ENCODE data around the gene HOXC10. TPM values are rescaled to one million over a fixed set of nuclear protein-coding genes. Genes with fewer than 3 reads are reported as not detected.

HOXC10 gene
- total and polyA plus RNA-seq, 2 of the 8 experiments (the other 6 are each of a cell fraction or from before 2014, with no cell fraction given) = not detected

DNA sequence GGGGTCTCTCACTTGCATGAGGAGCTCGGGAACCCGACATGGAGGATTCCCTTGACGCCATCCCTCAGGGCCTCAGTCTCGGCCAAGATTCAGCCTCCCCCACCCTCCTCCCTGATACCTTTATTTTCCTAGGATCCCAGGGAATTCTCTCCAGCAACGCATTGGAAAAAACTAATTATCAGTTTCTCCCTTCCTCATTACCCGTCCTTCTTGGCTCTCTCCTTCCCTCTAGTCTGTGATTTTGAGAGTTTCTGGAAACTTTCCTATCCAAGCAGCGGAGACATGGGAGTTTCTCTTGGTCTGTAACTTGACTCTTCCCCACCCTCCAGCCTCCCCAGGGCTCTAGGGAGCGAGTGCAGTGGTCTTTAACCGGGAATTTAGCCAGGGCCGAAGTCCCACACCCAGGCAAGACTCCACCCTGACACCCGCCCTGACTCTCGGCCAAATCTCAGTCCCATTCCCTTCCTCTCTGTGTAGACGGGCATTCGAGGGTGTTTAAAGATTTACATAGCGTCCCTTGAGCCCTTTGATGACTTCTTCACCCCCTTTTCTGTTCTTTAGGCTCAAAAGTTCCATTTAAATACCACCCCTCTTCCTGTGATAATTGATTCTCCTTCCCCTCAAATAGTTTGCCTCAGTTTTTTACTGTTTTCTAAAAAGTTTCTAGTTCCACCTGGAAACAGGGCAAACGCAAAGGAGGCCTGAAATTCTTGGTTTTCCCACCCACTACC lies 54.6 kb downstream of the HOXC10 start:
- peaks cover 9 to 20% of the 10 kb centered on the region in 2 experiments for H4K20me1 ChIP-seq (replicated peaks in 1 of 2; ENCODE audit: control insufficient read depth in 1 of 2, insufficient read depth in 2 of 2, low read length in 2 of 2)
- no peak overlapping the region for H2AK5ac ChIP-seq (ENCODE audit: low read depth, low read length)
- no peak overlapping the region for H2BK20ac ChIP-seq (ENCODE audit: low read length)
- H3K79me2 ChIP-seq (ENCODE audit: control insufficient read depth in 1 of 2, insufficient read depth in 2 of 2, low read length in 2 of 2) = no peaks in the 10 kb centered on the region
- H3K23ac ChIP-seq (ENCODE audit: insufficient read length) = no peak overlapping the region
- ChIA-PET CTCF (ENCODE audit: partially characterized antibody) (interaction anchor here (0.8 to 20.0 kb wide), 8 partner anchors 8 to 293 kb away, joined by 3 to 339 read pairs (median 5); partner anchors contain the start of gene SMUG1), POLR2A (ENCODE audit: partially characterized antibody) (interaction anchor here (1.6 kb wide), 1 partner anchor 16 kb away, joined by 3 read pairs; no protein-coding TSS in a partner anchor)
- FAIRE-seq (no peak), DNase-seq (ENCODE audit: low read depth in 1 of 2, low spot score in 2 of 2) (no peak)
- no peak overlapping the region for H4K8ac ChIP-seq (ENCODE audit: extremely low read depth, insufficient read depth, low read length)
- no peak overlapping the region for H3K14ac ChIP-seq (ENCODE audit: insufficient read length)
- no peak overlapping the region for H2BK12ac ChIP-seq (ENCODE audit: low read depth, low read length)
- no peak overlapping the region for H3K4me3 ChIP-seq (ENCODE audit: extremely low read depth in 1 of 4, insufficient read depth in 2 of 4, low read depth in 3 of 4, low read length in 4 of 4)
- H3K4ac ChIP-seq (replicated peaks; ENCODE audit: insufficient read length, low read depth, low read length) = no peak overlapping the region
- no peak overlapping the region for H3K56ac ChIP-seq (replicated peaks; ENCODE audit: insufficient read length, low read depth, low read length)
- H3K4me2 ChIP-seq (ENCODE audit: insufficient read depth in 1 of 2, low read depth in 2 of 2, low read length in 2 of 2) = no peak overlapping the region
- no peaks in the 10 kb centered on the region for H3K23me2 ChIP-seq (ENCODE audit: low read depth, low read length)
- H2AFZ ChIP-seq (ENCODE audit: low read length) = no peak overlapping the region
- H3K79me1 ChIP-seq (ENCODE audit: low read depth, low read length) = no peaks in the 10 kb centered on the region
- 19% methylated on average over 16 of the region's 16 CpGs; no CpG with 5 or more reads in 1 of the 2 experiments for WGBS, 2 experiments (ENCODE audit: extremely low coverage in 1 of 2, insufficient coverage in 1 of 2, insufficient read length in 1 of 2, insufficient replicate concordance in 2 of 2, low coverage in 1 of 2, low lambda C conversion rate in 2 of 2, missing lambda C conversion rate in 1 of 2)
- H2BK5ac ChIP-seq (ENCODE audit: low read depth, low read length) = no peak overlapping the region
- H3K27me3 ChIP-seq (replicated peaks in 1 of 4; ENCODE audit: control insufficient read depth in 3 of 4, extremely low read depth in 1 of 4, insufficient read depth in 3 of 4, low read length in 3 of 4) = peaks cover 95 to 100% (median 99%) of the 10 kb centered on the region in 4 experiments
- H2BK120ac ChIP-seq (replicated peaks; ENCODE audit: low read depth, low read length) = no peak overlapping the region
- no peak overlapping the region for H2BK15ac ChIP-seq (ENCODE audit: low read length)
- no peak overlapping the region for H4K91ac ChIP-seq (replicated peaks; ENCODE audit: insufficient read length, low read length)
- peaks cover 0 to 2% (median 0%) of the 10 kb centered on the region in 4 experiments; a peak in 1 of 8 replicates for H3K36me3 ChIP-seq (ENCODE audit: control insufficient read depth in 2 of 4, insufficient read depth in 4 of 4, low read length in 3 of 4)
- H3K9ac ChIP-seq (replicated peaks in 1 of 4; ENCODE audit: extremely low read depth in 1 of 4, low read depth in 3 of 4, low read length in 3 of 4) = no peak overlapping the region
- no peak overlapping the region for H4K5ac ChIP-seq (ENCODE audit: insufficient read length, low read depth, low read length)
- H3K18ac ChIP-seq (ENCODE audit: extremely low read depth, low read length) = no peak overlapping the region
- no peaks in the 10 kb centered on the region; a peak in 2 of 7 replicates for H3K4me1 ChIP-seq (replicated peaks in 1 of 4; ENCODE audit: control insufficient read depth in 3 of 4, insufficient read depth in 4 of 4, low read length in 3 of 4)
- H3K9me3 ChIP-seq (ENCODE audit: insufficient read depth in 2 of 2, low read depth in 1 of 2, low read length in 1 of 2) = no peaks in the 10 kb centered on the region; a peak in 2 of 4 replicates
- no peak overlapping the region for H3K27ac ChIP-seq (ENCODE audit: low read depth, low read length)
- no peak for TF ChIP-seq TCF12 (IDR thresholded peaks at IDR 0.05; ENCODE audit: low read depth, low read length)
- no peak for TF ChIP-seq EGR1 (IDR thresholded peaks at IDR 0.05; ENCODE audit: borderline replicate concordance, low read depth, low read length)
- no peak for TF ChIP-seq CEBPB (IDR thresholded peaks at IDR 0.05; ENCODE audit: low read depth, low read length)
- TF ChIP-seq ZNF274 (IDR thresholded peaks at IDR 0.05; ENCODE audit: borderline replicate concordance, extremely low read depth, low read length) = no peak
- no peak for TF ChIP-seq CBX5 (IDR thresholded peaks at IDR 0.05; ENCODE audit: low read depth, low read length)
- TF ChIP-seq POU5F1 (IDR thresholded peaks at IDR 0.05; ENCODE audit: low read depth, low read length) = no peak
- TF ChIP-seq, protein P1, sequence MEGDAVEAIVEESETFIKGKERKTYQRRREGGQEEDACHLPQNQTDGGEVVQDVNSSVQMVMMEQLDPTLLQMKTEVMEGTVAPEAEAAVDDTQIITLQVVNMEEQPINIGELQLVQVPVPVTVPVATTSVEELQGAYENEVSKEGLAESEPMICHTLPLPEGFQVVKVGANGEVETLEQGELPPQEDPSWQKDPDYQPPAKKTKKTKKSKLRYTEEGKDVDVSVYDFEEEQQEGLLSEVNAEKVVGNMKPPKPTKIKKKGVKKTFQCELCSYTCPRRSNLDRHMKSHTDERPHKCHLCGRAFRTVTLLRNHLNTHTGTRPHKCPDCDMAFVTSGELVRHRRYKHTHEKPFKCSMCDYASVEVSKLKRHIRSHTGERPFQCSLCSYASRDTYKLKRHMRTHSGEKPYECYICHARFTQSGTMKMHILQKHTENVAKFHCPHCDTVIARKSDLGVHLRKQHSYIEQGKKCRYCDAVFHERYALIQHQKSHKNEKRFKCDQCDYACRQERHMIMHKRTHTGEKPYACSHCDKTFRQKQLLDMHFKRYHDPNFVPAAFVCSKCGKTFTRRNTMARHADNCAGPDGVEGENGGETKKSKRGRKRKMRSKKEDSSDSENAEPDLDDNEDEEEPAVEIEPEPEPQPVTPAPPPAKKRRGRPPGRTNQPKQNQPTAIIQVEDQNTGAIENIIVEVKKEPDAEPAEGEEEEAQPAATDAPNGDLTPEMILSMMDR (IDR thresholded peaks at IDR 0.05; ENCODE audit: control extremely low read depth in 1 of 3, insufficient read depth in 1 of 3, low read depth in 1 of 3, low read length in 3 of 3) = no peak
- TF ChIP-seq RBBP5 (IDR thresholded peaks at IDR 0.05; ENCODE audit: borderline replicate concordance, low read depth, low read length) = no peak
- no peak for TF ChIP-seq BCL11A (IDR thresholded peaks at IDR 0.05; ENCODE audit: low read depth in 2 of 2, low read length in 2 of 2)
- no peak for TF ChIP-seq SIN3A (conservative IDR thresholded peaks at IDR 0.05 in 1 of 2, IDR thresholded peaks at IDR 0.05 in 1 of 2; ENCODE audit: low read depth in 1 of 2, low read length in 2 of 2)
